Testis (tissue), 3 donors: Measurements from ENCODE around the gene GSG1L2. TPM values are rescaled to one million over a fixed set of nuclear protein-coding genes. Genes with fewer than 3 reads are reported as not detected.

ENCODE experiments used
- DNase-seq: peaks from one replicate; pipeline ENCODE4 v3.0.0-alpha.2; 2019
- H3K27ac ChIP-seq, 2 donors: fragments of 200-600 bp; sonication (generic); one replicate each; pipeline ENCODE4 v1.5.1; 2019
- H3K27me3 ChIP-seq: fragments of 200-600 bp; sonication (generic); one replicate; pipeline ENCODE4 v1.5.1; 2019
- H3K36me3 ChIP-seq: fragments of 200-600 bp; sonication (generic); one replicate; pipeline ENCODE4 v1.5.1; 2017; ENCODE audit warnings: low read depth; ENCODE audit errors: missing control alignments
- H3K4me1 ChIP-seq: fragments of 200-600 bp; sonication (generic); one replicate; pipeline ENCODE4 v1.5.1; 2019
- H3K4me3 ChIP-seq, 2 donors: fragments of 200-600 bp; sonication (generic); one replicate each; pipeline ENCODE4 v1.5.1; 2017 to 2019
- H3K9me3 ChIP-seq: fragments of 200-600 bp; sonication (generic); one replicate; pipeline ENCODE4 v1.5.1; 2017
- POLR2A ChIP-seq: fragments of 450-650 bp; IDR thresholded peaks from one replicate; pipeline ENCODE4 v1.6.1; 2017; ENCODE audit warnings: antibody characterized with exemption, mild to moderate bottlenecking, moderate library complexity
- WGBS, 2 donors: methylation state at CpG; one replicate each; pipeline ENCODE4 v1.1.5; 2018; 5-methylcytosine and 5-hydroxymethylcytosine counted together
- intact Hi-C: fragments of 100-400 bp; cut with DNase I; formaldehyde crosslinking; loops from one replicate; pipeline ENCODE4 v1.15.1; 2023; ENCODE audit warnings: low total_unique reads
- polyA plus RNA-seq: library from polyadenylated mRNA; stranded (reverse); fragments of 350-450 nt; fragmentation: Illumina TruSeq; extraction: RNeasy Lipid Tissue Mini Kit (QIAGEN cat#74804); gene quantifications from one replicate; pipeline ENCODE4 v1.2.3, GENCODE V29; 2014; ENCODE audit warnings: low read depth, low replicate concordance; ENCODE audit not compliant: insufficient read depth
- total RNA-seq, 2 donors: library from RNA; depleted of rRNA; stranded (reverse); fragments of >200 nt; gene quantifications; one replicate each; pipeline ENCODE4 v1.2.3, GENCODE V29; 2016
- TF ChIP-seq, protein P1 (sequence below), 3 experiments: fragments of 450-650 bp in 2 of 3; fragments of 200-600 bp in 1 of 3; sonication (generic) in 1 of 3; IDR thresholded peaks; one replicate each; pipeline ENCODE4 v1.5.1; 2016 to 2019; ENCODE audit warnings: antibody characterized with exemption in 3 of 3, mild to moderate bottlenecking in 2 of 3, moderate library complexity in 1 of 3

GSG1L2 gene
- total and polyA plus RNA-seq, 3 donors from 2014 or later: 0.50 to 0.79 TPM; not detected in 1

DNA sequence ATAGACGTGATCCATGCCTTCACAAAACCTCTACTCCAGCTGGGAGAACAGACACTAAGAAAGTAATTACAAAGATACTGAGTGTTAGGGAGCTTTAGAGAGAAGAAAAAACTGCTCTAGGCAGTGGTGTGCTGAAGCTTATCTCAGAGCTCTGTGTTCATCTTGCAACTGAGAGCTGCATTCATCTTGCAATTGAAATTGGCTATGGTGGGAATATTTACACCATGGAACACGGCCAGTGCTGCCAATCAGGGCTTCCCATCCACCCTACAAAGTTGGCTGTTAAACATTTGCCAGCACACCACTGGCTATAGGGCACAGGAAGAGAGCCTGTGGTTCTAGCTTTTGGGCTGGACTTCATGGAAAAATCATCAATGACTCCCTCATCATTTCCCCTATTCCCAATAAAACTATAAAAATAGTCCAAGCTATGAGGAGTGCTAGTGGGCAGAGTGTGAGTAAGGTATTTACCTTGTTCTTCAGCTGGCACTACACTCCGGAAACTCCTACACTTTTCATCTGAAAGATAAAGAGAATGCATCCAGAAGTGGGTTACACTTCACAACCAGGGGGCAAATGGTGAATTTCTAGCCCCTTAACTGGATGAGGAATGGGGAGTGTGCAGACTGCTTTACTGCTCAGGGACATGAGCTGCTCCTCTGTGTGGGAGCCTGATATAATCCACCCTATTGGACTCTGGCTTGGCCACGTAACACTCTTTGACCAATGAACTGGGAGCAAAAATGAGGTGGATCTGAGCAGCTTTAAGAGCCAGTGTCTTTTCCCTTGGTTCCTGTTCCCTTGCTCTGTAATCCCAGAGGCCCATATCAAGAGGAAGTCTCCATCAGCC is 11.6 kb downstream of the GSG1L2 start:
- WGBS, 2 donors: 62 to 64% methylated on average over 4 of the region's 4 CpGs
- TF ChIP-seq, protein P1, sequence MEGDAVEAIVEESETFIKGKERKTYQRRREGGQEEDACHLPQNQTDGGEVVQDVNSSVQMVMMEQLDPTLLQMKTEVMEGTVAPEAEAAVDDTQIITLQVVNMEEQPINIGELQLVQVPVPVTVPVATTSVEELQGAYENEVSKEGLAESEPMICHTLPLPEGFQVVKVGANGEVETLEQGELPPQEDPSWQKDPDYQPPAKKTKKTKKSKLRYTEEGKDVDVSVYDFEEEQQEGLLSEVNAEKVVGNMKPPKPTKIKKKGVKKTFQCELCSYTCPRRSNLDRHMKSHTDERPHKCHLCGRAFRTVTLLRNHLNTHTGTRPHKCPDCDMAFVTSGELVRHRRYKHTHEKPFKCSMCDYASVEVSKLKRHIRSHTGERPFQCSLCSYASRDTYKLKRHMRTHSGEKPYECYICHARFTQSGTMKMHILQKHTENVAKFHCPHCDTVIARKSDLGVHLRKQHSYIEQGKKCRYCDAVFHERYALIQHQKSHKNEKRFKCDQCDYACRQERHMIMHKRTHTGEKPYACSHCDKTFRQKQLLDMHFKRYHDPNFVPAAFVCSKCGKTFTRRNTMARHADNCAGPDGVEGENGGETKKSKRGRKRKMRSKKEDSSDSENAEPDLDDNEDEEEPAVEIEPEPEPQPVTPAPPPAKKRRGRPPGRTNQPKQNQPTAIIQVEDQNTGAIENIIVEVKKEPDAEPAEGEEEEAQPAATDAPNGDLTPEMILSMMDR (IDR thresholded peaks at IDR 0.05): no peak
- TF ChIP-seq POLR2A: no peak
- Histone ChIP-seq H3K9me3 (no peaks in the 10 kb centered on the region), H3K4me3 (no peak overlapping the region), H3K27me3 (no peaks in the 10 kb centered on the region), H3K4me1 (no peaks in the 10 kb centered on the region), H3K27ac (no peak overlapping the region), H3K36me3 (no peaks in the 10 kb centered on the region)
- intact Hi-C loops: no loop called here
- no peak for DNase-seq

DNA sequence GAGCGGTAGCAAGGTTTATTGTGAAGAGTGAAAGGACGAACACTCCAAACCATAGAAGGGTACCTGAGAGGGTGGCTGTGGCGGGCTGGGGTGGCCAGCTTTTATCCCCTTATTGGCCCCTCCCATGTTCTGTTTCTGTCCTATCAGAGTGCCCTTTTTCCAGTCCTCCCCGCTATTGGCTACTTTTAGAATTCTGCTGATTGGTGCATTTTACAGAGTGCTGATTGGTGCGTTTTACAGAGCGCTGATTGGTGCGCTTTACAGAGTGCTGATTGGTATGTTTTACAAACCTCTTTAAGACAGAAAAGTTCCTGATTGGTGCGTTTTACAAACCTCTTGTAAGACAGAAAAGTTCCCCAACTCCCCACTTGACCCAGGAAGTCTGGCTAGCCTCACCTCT is 12.5 kb downstream of the GSG1L2 start:
- H3K36me3 ChIP-seq: no peaks in the 10 kb centered on the region
- TF ChIP-seq, protein P1 (IDR thresholded peaks at IDR 0.05): no peak
- no peak for TF ChIP-seq POLR2A
- no peaks in the 10 kb centered on the region for H3K27me3 ChIP-seq
- H3K4me3 ChIP-seq: peak overlapping the region in 1 of 2 donors; percentile 22
- H3K9me3 ChIP-seq: no peaks in the 10 kb centered on the region
- peak; percentile 71 for DNase-seq
- H3K4me1 ChIP-seq: no peaks in the 10 kb centered on the region
- H3K27ac ChIP-seq: no peak overlapping the region
- WGBS, 2 donors: 51 to 79% methylated on average over 6 to 8 of the region's 8 CpGs
- intact Hi-C loops: no loop called here

DNA sequence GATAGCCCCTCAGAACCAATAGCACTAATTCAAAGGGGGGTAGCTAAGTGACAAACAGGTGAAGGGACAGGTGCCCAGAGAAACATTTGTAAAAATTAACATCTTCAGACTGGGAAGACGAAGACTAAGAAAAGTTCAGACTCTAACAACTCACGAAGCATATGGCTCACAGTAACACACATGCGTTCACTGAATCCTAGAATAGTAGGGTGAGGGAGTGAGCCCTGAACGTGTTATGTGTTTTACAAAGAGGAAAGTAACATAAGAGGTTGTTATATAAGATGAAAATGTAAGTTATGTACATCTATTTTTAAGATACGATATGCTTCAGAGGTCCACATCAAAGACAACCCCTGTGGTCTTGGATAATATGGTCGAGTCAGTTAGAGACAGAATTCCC is 15.2 kb downstream of the GSG1L2 start:
- H3K4me1 ChIP-seq: no peaks in the 10 kb centered on the region
- no peak overlapping the region for H3K27ac ChIP-seq
- no peaks in the 10 kb centered on the region for H3K36me3 ChIP-seq
- TF ChIP-seq POLR2A: no peak
- TF ChIP-seq, protein P1 (IDR thresholded peaks at IDR 0.05): no peak
- no peaks in the 10 kb centered on the region for H3K27me3 ChIP-seq
- H3K4me3 ChIP-seq: no peak overlapping the region
- intact Hi-C loops: no loop called here
- no peak for DNase-seq
- no peaks in the 10 kb centered on the region for H3K9me3 ChIP-seq
- WGBS, 2 donors: 71 to 75% methylated on average over 6 of the region's 6 CpGs

DNA sequence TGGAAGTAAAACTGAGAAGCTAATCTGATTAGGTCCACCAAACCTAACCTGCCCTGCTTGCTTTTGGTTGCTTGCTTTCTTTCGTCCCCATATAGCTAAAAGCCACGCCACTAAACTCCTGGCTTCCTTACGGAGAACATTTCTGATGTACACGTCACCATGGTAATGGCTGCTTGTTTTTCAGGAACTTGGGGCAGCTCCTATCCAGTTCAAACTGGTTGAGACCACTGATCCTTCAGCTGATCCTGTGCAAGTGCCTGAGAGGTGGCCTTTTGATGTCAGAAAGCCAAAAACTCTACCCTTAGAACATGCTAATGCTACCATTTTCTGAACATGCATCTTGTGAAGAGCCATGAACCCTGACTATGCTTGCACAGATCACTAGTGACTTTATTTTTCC is 16.1 kb downstream of the GSG1L2 start:
- 65 to 75% methylated on average over 4 of the region's 4 CpGs for WGBS, 2 donors
- H3K4me3 ChIP-seq: no peak overlapping the region
- H3K27me3 ChIP-seq: no peaks in the 10 kb centered on the region
- intact Hi-C loops: no loop called here
- H3K36me3 ChIP-seq: no peaks in the 10 kb centered on the region
- DNase-seq: no peak
- no peak for TF ChIP-seq POLR2A
- TF ChIP-seq, protein P1 (IDR thresholded peaks at IDR 0.05): no peak
- H3K9me3 ChIP-seq: no peaks in the 10 kb centered on the region
- no peak overlapping the region for H3K27ac ChIP-seq
- no peaks in the 10 kb centered on the region for H3K4me1 ChIP-seq

DNA sequence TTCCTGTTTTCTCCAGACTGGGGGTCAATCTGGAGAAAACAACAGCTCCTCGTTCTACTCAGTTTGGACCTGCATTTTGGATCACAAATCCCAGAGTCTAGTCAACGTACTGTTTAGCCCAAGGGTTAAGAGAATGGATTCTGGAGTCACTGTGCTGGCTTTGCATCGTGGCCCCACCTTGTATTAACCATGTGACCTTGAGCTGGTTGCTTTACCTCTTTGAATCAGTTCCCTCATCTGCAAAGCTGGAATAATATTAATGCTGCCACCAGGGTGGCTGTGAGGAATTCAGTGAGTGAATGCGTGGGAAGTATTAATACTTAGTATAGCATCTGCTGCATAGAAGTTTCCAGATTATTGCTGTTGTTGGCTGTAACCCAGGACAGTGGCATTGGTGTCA is 19.2 kb downstream of the GSG1L2 start:
- Histone ChIP-seq H3K4me1 (no peaks in the 10 kb centered on the region), H3K27me3 (no peaks in the 10 kb centered on the region), H3K27ac (no peak overlapping the region), H3K4me3 (no peak overlapping the region), H3K9me3 (no peaks in the 10 kb centered on the region), H3K36me3 (no peaks in the 10 kb centered on the region)
- TF ChIP-seq, protein P1 (IDR thresholded peaks at IDR 0.05): no peak
- no peak for TF ChIP-seq POLR2A
- no peak for DNase-seq
- WGBS, 2 donors: 56 to 65% methylated on average over 3 to 4 of the region's 4 CpGs
- intact Hi-C loops: no loop called here
